KMS-11 (cell line): ENCODE data around the gene AK6.

ENCODE experiments used
- H2AFZ ChIP-seq: fragments of 200-600 bp; sonication (generic); 2 replicates; pipeline ENCODE4 v1.6.1; 2016; ENCODE audit warnings: antibody characterized with exemption, mixed run types, low read depth
- H3K27ac ChIP-seq: fragments of 200-600 bp; sonication (generic); 2 replicates; pipeline ENCODE4 v1.6.1; 2016; ENCODE audit warnings: mild to moderate bottlenecking, mixed run types
- H3K27me3 ChIP-seq: fragments of 200-600 bp; sonication (generic); 2 replicates; pipeline ENCODE4 v1.6.1; 2017; ENCODE audit warnings: mild to moderate bottlenecking, low read depth, mixed run types, moderate library complexity; ENCODE audit not compliant: insufficient read depth
- H3K36me3 ChIP-seq: fragments of 200-600 bp; sonication (generic); 2 replicates; pipeline ENCODE4 v1.6.1; 2017; ENCODE audit warnings: mild to moderate bottlenecking, mixed run types; ENCODE audit not compliant: insufficient read depth
- H3K4me1 ChIP-seq: fragments of 200-600 bp; sonication (generic); 2 replicates; pipeline ENCODE4 v1.6.1; 2016; ENCODE audit warnings: mild to moderate bottlenecking, low read depth, mixed run types; ENCODE audit not compliant: poor library complexity, severe bottlenecking
- H3K4me2 ChIP-seq: fragments of 200-600 bp; sonication (generic); 2 replicates; pipeline ENCODE4 v1.7.0; 2016; ENCODE audit warnings: mild to moderate bottlenecking, mixed run types
- H3K4me3 ChIP-seq: fragments of 200-600 bp; sonication (generic); IDR thresholded peaks from 2 replicates; pipeline ENCODE4 v1.6.1; 2017; ENCODE audit warnings: low read depth, low read length, mixed read lengths; ENCODE audit not compliant: insufficient read depth
- H3K79me2 ChIP-seq: fragments of 200-600 bp; sonication (generic); 2 replicates; pipeline ENCODE4 v1.6.1; 2016; ENCODE audit warnings: low read depth, mixed run types; ENCODE audit not compliant: insufficient read depth
- H3K9ac ChIP-seq: fragments of 200-600 bp; sonication (generic); 2 replicates; pipeline ENCODE4 v1.6.1; 2016; ENCODE audit warnings: mild to moderate bottlenecking, mixed run types
- H4K20me1 ChIP-seq: fragments of 200-600 bp; sonication (generic); 2 replicates; pipeline ENCODE4 v1.6.1; 2016; ENCODE audit warnings: mild to moderate bottlenecking, mixed run types; ENCODE audit not compliant: insufficient read depth
- CTCF ChIP-seq: fragments of 200-600 bp; sonication (generic); conservative IDR thresholded peaks from 2 replicates; pipeline ENCODE4 v1.6.1; 2017; ENCODE audit warnings: low read depth, mild to moderate bottlenecking, antibody characterized with exemption, low read length, moderate library complexity, mixed read lengths

The AK6 gene

GRCh38 chr5:69359699-69360098, 9.6 kb downstream of the AK6 start:
- H2AFZ ChIP-seq = no peak overlapping the region
- peaks cover 34% of the 10 kb centered on the region for H3K4me1 ChIP-seq
- H3K4me3 ChIP-seq = no peak overlapping the region
- H3K9ac ChIP-seq = no peak overlapping the region
- no peak overlapping the region for H3K4me2 ChIP-seq
- H3K27ac ChIP-seq = no peak overlapping the region
- no peaks in the 10 kb centered on the region for H3K36me3 ChIP-seq
- H3K27me3 ChIP-seq = no peaks in the 10 kb centered on the region
- H4K20me1 ChIP-seq = no peaks in the 10 kb centered on the region
- TF ChIP-seq CTCF = no peak
- H3K79me2 ChIP-seq = peaks cover 30% of the 10 kb centered on the region; the same call in 1 of the 2 replicates

DNA sequence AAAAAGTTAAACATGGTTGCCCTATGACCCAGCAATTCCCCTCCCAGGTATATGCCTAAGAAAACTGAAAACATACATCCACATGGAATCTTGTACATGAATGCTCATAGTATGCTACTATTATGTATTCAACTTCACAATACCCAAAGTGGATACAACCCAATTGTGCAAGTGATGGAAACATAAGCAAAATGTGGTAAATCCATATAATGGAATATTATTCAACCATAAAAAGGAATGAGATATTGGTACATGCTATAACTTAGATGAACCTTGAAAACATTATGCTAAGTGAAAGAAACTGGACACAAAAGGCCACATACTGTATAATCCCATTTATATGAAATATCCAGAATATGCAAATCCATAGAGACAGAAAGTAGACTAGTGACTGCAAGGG, 18.7 kb downstream of the AK6 start:
- no peak overlapping the region for H3K27ac ChIP-seq
- TF ChIP-seq CTCF = no peak
- H3K36me3 ChIP-seq = no peaks in the 10 kb centered on the region

GRCh38 chr5:69343083-69343482, 26.2 kb downstream of the AK6 start:
- Histone ChIP-seq H2AFZ (no peak overlapping the region), H4K20me1 (no peaks in the 10 kb centered on the region), H3K4me1 (no peaks in the 10 kb centered on the region), H3K27me3 (no peaks in the 10 kb centered on the region), H3K4me3 (no peak overlapping the region), H3K79me2 (no peaks in the 10 kb centered on the region), H3K9ac (no peak overlapping the region), H3K27ac (no peak overlapping the region), H3K4me2 (no peak overlapping the region), H3K36me3 (no peaks in the 10 kb centered on the region)
- no peak for TF ChIP-seq CTCF

More for the DNA sequence above, 18.7 kb downstream of the AK6 start:
- Histone ChIP-seq H3K4me2 (no peak overlapping the region), H3K27me3 (no peaks in the 10 kb centered on the region), H4K20me1 (no peaks in the 10 kb centered on the region), H3K79me2 (no peaks in the 10 kb centered on the region), H3K4me1 (peaks cover 2% of the 10 kb centered on the region), H2AFZ (no peak overlapping the region), H3K9ac (no peak overlapping the region), H3K4me3 (no peak overlapping the region)

- Histone ChIP-seq H3K79me2 (no peaks in the 10 kb centered on the region), H4K20me1 (no peaks in the 10 kb centered on the region), H3K27me3 (no peaks in the 10 kb centered on the region), H3K36me3 (no peaks in the 10 kb centered on the region), H3K27ac (no peak overlapping the region), H3K4me3 (no peak overlapping the region), H2AFZ (no peak overlapping the region), H3K4me2 (no peak overlapping the region), H3K9ac (no peak overlapping the region), H3K4me1 (no peaks in the 10 kb centered on the region)
- no peak for TF ChIP-seq CTCF
Measured at GRCh38 chr5:69341520-69342161, 27.7 kb downstream of the AK6 start.
